GM18505 (cell line): ENCODE results near the gene AGO3.
"Not testable (repeated sequence)": the region's sequence is repeated elsewhere in the genome, so short reads cannot be mapped to it uniquely, and the experiment has no call there.

Experiments
- ATAC-seq: cut with Tn5 transposase; IDR thresholded peaks from one replicate; pipeline ENCODE4 v1.9.1; 2021; ENCODE audit not compliant: unreplicated experiment
- POLR2A ChIP-seq: IDR thresholded peaks from 4 replicates; pipeline ENCODE4 v1.6.1; 2011; ENCODE audit warnings: borderline replicate concordance; ENCODE audit not compliant: insufficient read depth, insufficient read length; ENCODE audit errors: extremely low read depth

The AGO3 gene

DNA sequence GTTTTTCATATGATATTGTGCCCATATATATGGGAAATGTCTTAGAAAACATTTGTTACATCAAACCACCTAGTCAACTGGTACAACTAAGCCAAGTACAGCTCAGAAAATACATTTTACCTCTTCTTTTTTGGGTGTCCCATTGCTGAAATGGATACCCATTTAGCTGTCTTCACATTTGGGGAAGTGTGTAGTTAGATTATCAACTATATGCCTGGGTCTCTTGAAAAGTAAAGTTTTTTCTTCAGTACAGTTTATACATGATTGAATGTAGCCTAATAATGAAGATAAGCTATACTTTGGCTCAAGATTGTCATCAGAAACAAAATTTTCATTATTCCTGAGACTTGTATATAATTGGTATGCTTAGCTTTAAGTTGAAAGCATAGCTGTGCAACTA, 2.0 kb downstream of the AGO3 start:
- no peak for TF ChIP-seq POLR2A
- no peak for ATAC-seq

DNA sequence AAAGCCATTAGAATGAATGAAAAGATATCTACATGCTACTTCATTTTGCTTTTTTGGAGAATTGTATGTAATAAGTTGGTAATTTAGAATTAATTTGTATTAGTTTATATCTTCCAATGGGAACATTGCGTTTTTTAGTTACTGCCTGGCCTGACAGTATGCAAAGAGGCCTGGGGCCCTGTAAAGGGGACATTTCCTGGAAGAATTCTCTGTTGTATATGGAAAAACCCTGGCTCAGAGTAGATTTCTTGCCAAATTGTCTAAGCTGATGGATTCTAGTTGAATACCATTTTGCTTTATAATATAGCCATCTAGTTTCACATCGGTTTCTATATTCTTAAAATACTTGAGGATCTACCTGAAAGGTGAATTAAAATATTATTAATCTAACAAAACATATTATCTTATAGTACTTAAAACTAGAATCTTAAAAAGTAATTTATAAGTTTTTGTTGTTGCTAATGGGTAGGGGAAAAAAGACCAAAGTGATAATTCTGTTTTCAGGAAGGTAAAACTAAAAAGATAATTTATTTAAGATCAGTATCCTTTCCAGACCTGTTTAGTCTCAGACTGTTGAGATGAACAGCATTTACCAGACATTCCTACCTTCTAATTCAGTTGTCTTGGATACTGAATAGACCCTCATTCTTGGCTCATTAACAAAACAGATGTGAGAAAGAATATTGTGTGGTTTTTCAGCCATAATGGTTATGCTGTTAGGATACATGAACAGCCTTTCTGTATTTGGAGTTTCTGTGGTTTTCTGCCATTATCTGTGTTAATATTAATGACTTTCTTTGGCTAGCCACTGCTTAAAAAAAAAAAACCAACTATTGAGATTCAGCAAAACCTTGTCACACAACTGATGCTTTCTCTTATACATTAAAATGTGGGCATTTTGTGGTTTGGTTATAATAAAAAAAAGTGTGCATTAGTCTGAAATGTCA, 4.8 kb downstream of the AGO3 start:
- no peak for TF ChIP-seq POLR2A
- ATAC-seq: no peak

DNA sequence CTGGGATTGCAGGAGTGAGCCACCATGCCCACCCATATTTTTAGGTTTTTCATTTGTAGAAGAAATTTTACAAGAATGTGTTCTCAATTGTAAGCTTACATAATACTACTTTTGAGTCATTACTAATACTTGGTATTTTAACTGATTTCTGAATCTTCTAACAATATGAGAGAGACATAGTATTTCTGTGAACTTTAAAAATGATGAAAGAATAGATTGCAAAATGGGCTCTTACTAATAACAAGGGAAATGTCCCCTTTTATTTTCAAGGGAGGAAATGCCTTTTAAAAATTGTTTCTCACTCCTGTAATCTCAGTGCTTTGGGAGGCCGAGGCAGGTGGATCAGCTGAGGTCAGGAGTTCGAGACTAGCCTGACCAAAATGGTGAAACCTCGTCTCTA, 5.9 kb downstream of the AGO3 start:
- TF ChIP-seq POLR2A: no peak
- no peak for ATAC-seq

DNA sequence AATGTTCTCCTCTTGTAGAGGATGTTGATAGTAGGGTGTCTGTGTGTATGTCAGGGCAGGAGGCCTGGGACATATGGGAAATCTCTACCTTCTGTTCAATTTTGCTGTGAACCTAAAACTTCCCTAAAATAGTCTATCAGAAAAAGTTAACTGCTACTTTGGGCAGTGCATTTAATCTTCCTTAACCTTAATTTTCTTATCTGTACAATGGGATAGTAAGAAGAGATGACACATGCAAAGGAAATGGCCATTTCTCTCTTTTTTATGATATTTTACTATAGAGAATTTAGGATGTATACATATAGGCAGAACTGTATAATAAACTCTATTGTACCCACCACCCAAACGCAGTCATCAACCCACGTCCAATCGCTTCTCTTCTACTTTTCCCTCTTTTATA, 8.6 kb downstream of the AGO3 start:
- ATAC-seq: no peak

DNA sequence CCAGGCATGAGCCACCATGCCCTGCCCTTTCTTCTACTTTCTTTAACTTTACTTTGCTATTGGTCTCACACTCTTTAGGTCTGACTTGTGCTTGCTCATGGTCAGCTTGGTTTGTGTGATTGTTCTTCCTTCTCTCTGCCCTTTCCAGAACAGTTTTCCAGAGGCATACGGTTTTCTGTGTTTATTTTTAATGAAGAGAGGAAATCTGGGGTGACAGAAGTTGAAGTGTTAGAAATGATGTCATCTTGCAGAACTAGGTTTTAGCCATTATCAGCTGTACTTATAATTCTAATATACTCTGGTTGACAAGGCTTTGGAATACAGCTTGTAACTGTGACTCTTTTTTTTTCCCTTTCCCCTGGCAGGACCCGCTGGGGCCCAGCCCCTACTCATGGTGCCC, 14.4 kb downstream of the AGO3 start:
- no peak for TF ChIP-seq POLR2A
- ATAC-seq: no peak

More for the DNA sequence above, 8.6 kb downstream of the AGO3 start:
- TF ChIP-seq POLR2A: no peak

DNA sequence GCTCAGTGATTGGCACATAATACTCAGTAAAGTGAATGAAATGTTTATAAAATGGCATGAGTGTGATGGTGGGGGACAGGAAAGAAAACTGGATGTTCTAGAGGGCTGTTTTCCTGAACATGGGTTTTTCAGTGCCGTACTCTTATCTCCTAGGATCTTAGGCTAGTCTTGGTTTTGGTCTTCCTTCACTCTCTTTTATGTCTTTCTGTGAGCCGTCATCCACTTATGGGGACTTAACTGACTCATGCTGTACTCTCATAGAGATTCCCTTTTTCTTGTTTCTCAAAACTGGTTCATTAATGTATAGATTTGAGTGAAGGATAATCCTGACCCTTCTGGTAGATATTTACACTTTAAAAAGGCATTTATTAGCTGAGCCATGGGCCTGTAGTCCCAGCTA, 16.6 kb downstream of the AGO3 start:
- no peak for ATAC-seq
- no peak for TF ChIP-seq POLR2A

DNA sequence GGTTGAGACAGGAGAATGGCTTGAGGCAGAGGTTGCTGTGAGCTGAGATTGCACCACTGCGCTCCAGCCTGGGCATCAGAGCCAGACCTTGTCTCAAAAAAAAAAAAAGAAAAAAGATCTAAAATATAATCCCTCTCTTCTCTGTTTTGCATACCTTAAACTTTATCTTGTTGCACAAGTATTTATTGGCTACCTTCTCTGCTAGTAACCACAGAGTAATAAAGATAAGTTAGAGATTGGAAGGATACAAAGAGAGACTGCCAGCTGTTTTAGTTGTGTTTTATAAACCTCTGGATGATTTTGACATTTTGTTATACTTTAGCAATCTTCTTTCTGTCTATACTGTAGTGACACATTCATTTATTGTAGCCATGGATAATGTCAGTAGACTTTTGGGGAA, 27.7 kb downstream of the AGO3 start:
- no peak for TF ChIP-seq POLR2A
- no peak for ATAC-seq

DNA sequence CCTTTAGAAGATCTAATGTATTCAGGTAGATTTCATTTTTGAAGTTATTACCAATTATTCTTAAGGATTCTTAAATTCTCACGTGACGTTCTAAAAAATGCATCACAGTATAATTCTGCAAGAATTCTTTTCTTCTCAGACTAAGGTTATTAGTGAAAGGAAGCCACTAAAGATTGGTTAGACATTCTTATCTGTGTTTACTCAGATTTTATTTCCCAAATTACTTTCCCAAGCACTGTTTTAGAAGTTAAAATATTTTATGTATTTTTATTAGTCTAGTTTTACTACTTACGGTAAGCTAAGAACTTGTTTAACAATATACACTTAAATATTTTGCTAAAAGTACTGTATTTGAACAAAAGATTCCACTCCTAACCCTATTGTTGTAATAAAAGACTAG, 28.4 kb downstream of the AGO3 start:
- no peak for ATAC-seq
- no peak for TF ChIP-seq POLR2A

DNA sequence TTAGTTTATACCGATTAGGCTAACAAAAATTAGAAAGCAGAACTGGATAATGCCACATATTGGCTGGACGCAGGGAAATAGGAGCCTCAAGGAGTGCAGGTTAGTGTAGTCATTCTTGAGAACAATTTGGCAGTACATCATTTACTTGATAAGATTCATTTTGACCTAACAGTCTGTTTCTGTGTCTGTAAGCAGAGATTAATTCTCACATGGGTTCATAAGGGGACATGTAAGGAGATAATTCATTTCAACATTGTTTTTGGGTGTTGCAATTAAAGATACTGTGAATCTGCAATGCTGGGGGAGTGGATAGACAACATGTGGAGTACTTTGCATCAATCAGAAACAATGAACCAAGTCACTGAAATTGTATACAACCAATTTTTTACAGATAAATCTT, 32.0 kb downstream of the AGO3 start:
- TF ChIP-seq POLR2A: no peak
- no peak for ATAC-seq

DNA sequence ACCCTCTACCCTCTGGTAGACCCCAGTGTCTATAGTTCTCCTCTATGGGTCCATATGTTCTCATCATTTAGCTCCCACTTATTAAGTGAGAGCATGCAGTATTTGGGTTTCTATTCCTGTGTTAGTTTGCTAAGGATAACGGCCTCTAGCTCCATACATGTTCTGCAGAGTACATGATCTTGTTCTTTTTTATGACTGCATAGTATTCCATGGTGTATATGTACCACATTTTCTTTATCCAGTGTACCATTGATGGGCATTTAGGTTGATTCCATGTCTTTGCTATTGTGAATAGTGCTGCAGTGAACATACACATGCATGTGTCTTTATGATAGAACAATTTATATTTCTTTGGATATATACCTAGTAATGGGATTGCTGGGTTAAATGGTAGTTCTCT, 33.4 kb downstream of the AGO3 start:
- not testable (repeated sequence) for ATAC-seq

DNA sequence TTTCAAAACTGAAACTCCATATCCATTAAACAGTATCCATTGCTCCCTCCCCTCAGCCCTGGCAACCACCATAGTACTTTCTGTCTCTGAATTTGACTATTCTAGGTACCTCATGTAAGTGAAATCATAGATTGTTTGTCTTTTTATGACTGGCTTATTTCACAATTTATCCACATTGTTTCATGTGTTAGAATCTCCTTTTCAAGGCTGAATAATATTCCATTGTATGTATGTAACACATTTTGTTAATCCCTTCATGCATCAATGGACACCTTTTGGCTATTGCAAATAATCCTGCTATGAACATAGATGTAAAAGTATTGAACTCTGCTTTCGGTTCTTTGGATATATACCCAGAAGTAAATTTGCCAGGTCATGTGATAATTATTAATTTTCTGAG, 37.5 kb downstream of the AGO3 start:
- no peak for TF ChIP-seq POLR2A

DNA sequence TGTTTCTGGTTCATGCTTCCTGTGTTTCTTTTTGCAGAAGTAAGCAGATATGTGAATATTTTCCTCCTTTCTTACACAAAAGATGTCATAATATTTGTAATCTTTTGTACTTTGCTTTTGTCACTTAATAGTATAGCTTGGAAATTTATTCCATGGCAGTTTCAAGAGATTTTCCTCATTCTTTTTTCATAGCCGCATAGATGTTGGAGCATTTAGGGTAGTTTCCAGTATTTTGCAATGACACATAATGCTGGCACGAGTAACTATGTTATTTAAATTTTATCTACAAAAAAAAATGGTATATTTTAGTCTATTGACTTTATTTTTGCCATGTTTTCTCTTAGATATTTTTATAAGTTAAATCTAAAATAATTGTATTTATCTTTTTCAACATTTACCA, 40.7 kb downstream of the AGO3 start:
- no peak for ATAC-seq
- TF ChIP-seq POLR2A: no peak

More for the DNA sequence above, 37.5 kb downstream of the AGO3 start:
- no peak for ATAC-seq

DNA sequence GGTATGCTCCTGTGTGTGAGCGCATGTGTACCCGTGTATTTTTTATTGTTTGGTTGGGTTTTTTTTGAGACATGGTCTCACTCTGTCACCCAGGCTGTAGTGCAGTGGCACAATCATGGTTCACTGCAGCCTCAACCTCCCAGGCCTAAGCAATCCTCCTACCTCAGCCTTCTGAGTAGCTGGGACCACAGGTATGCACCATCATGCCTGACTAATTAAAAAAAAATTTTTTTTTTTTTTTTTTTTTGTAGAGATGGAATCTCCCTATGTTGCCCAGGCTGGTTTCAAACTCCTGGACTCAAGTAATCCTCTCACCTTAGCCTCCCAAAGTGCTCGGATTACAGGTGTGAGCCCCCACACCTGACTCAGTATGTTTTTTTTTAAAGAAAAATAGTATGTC, 41.7 kb downstream of the AGO3 start:
- ATAC-seq: not testable (repeated sequence)

DNA sequence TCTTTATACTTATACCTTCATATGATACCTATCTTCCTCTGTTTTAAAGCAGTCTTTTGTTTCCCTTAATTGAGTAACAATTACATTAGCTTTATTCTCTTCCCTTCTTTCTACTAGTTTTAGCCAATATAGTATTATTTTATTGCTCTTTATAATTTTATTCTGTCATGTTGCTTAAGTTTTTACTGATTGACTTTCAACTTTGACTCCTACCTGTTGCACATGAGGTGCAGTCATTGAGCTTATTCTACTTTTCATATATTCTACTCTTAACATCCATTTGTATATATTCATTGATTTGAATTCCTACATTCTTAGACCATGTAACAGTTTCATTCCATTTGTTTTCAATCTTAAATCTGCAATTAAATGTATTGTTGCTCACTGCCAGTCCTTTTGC, 49.2 kb downstream of the AGO3 start:
- TF ChIP-seq POLR2A: no peak
- no peak for ATAC-seq

DNA sequence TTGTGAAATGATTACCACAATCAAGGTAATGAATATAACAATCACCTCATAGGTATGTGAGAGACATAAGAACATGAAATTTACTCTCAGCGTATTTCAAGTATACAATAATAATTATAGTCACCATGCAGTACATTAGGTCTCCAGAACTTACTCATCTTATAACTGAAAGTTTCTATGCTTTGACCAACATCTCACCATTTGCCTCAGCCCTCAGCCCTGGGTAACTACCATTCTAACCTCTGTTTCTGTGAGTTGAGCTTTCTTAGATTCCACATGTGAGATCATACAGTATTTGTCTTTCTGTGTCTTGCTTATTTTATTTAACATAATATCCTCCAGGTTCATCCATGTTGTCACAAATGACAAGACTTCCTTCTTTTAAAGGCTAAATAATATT, 57.3 kb downstream of the AGO3 start:
- no peak for ATAC-seq
- TF ChIP-seq POLR2A: no peak
